Liver (tissue), 10 donors: ENCODE data around the gene RPL36AL. TPM values are rescaled to one million over a fixed set of nuclear protein-coding genes. Genes with fewer than 3 reads are reported as not detected.

Source experiments
- DNase-seq: peaks from one replicate; pipeline ENCODE4 v3.0.0-alpha.2; 2017; ENCODE audit warnings: low spot score
- H3K27ac ChIP-seq, 2 donors: one replicate each; pipeline ENCODE4 v1.7.0; 2013; ENCODE audit warnings: inconsistent platforms in 2 of 2, low read length in 2 of 2, control low read depth in 1 of 2, low read depth in 1 of 2, mild to moderate bottlenecking in 1 of 2
- H3K27me3 ChIP-seq, 4 donors: one replicate each; pipeline versions ENCODE4 v1.6.1 to v1.7.0; 2013; ENCODE audit warnings: low read length in 3 of 4, inconsistent platforms in 1 of 4, mild to moderate bottlenecking in 1 of 4, moderate library complexity in 1 of 4; ENCODE audit not compliant: control insufficient read depth in 4 of 4, insufficient read depth in 4 of 4
- H3K36me3 ChIP-seq, 4 donors: one replicate each; pipeline versions ENCODE4 v1.6.1 to v1.7.0; 2013; ENCODE audit warnings: low read length in 3 of 4, mild to moderate bottlenecking in 3 of 4, low read depth in 1 of 4, moderate library complexity in 1 of 4; ENCODE audit not compliant: control insufficient read depth in 4 of 4, insufficient read depth in 3 of 4
- H3K4me1 ChIP-seq, 4 donors: one replicate each; pipeline versions ENCODE4 v1.6.1 to v1.7.0; 2013; ENCODE audit warnings: low read length in 3 of 4, mild to moderate bottlenecking in 3 of 4, moderate library complexity in 1 of 4; ENCODE audit not compliant: control insufficient read depth in 4 of 4, insufficient read depth in 4 of 4
- H3K4me3 ChIP-seq, 3 donors: one replicate each; pipeline versions ENCODE4 v1.6.1 to v1.7.0; 2013; ENCODE audit warnings: low read length in 3 of 3, control low read depth in 1 of 3, low read depth in 1 of 3, mild to moderate bottlenecking in 1 of 3
- H3K9ac ChIP-seq, 2 donors: one replicate each; pipeline ENCODE4 v1.7.0; 2013; ENCODE audit warnings: low read length in 2 of 2, mild to moderate bottlenecking in 2 of 2, moderate library complexity in 2 of 2, control low read depth in 1 of 2, low read depth in 1 of 2
- H3K9me3 ChIP-seq, 4 donors: one replicate each; pipeline versions ENCODE4 v1.6.1 to v1.7.0; 2013; ENCODE audit warnings: low read length in 3 of 4; ENCODE audit not compliant: control insufficient read depth in 4 of 4
- GABPA ChIP-seq, 2 donors: IDR thresholded peaks in 1 of 2; conservative IDR thresholded peaks in 1 of 2; 2 replicates each; pipeline ENCODE4 v1.6.1; 2016; ENCODE audit warnings: antibody characterized with exemption in 2 of 2, mild to moderate bottlenecking in 1 of 2, moderate library complexity in 1 of 2
- YY1 ChIP-seq: IDR thresholded peaks from 2 replicates; pipeline ENCODE4 v1.6.1; 2016; ENCODE audit warnings: antibody characterized with exemption, mild to moderate bottlenecking
- WGBS: extraction: QIAGEN DNeasy Blood & Tissue Kit; methylation state at CpG from one replicate; pipeline ENCODE4 v1.1.7; 2013; 5-methylcytosine and 5-hydroxymethylcytosine counted together
- polyA plus RNA-seq, 2 donors: library from polyadenylated mRNA; stranded (reverse) in 1 of 2; unstranded in 1 of 2; fragments of 200-250 nt in 1 of 2; fragments of >200 nt in 1 of 2; fragmentation: Nextera tagmentation in 1 of 2; extraction: Ambion mirVana in 1 of 2; gene quantifications; one replicate each; pipeline versions ENCODE4 v1.2.1 to v1.2.3, GENCODE V29; 2013 to 2015
- small RNA-seq: library from RNA; depleted of rRNA; stranded (forward); fragments of <200 nt; gene quantifications from one replicate; pipeline ENCODE3, GENCODE V24; 2014
- total RNA-seq, 2 donors: library from RNA; depleted of rRNA; stranded (reverse); fragments of >200 nt; gene quantifications; one replicate each; pipeline ENCODE4 v1.2.3, GENCODE V29; 2014
- TF ChIP-seq, protein P1 (sequence below): IDR thresholded peaks from 2 replicates; pipeline ENCODE4 v1.6.1; 2016; ENCODE audit warnings: antibody characterized with exemption
- TF ChIP-seq, protein P2 (sequence below): IDR thresholded peaks from 2 replicates; pipeline ENCODE4 v1.6.1; 2016; ENCODE audit warnings: antibody characterized with exemption
- donor health status: healthy.
- donor health status: healthy.
- donor health status: healthy.
- donor health status: healthy.
- donor health status: healthy.

RPL36AL gene
- total and polyA plus RNA-seq, 4 donors = 110 to 268 (median 148) TPM

DNA sequence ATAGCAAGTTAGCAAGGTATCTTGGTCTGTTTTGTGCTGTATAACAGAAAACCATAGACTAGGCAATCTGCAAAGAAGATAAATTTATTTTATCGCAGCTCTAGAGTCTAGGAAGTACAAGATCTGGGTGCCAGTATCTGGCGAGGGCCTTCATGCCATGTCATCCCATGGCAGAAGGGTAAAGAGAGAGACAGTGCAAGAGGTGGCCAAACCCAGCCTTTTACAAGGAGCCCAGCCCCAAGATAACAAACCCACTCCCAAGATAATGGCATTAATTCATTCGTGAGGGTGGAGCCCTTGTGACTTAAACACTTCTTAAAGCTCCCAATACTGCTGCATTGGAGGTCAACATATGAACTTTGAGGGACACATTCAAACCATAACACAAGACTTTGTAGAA is 51.1 kb downstream of the RPL36AL start:
- TF ChIP-seq GABPA (IDR thresholded peaks at IDR 0.05 in 1 of 2, conservative IDR thresholded peaks at IDR 0.05 in 1 of 2) (no peak), YY1 (no peak)
- TF ChIP-seq, protein P1, sequence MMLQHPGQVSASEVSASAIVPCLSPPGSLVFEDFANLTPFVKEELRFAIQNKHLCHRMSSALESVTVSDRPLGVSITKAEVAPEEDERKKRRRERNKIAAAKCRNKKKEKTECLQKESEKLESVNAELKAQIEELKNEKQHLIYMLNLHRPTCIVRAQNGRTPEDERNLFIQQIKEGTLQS = no peak
- TF ChIP-seq, protein P2, sequence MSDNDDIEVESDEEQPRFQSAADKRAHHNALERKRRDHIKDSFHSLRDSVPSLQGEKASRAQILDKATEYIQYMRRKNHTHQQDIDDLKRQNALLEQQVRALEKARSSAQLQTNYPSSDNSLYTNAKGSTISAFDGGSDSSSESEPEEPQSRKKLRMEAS = no peak
- H3K27me3 ChIP-seq = no peaks in the 10 kb centered on the region
- H3K27ac ChIP-seq = no peak overlapping the region
- H3K36me3 ChIP-seq = no peaks in the 10 kb centered on the region
- no peak for DNase-seq
- no peaks in the 10 kb centered on the region for H3K4me1 ChIP-seq
- no peak overlapping the region for H3K9ac ChIP-seq
- WGBS = 88% methylated on average over 3 of the region's 3 CpGs
- no peak overlapping the region for H3K4me3 ChIP-seq
- no peaks in the 10 kb centered on the region for H3K9me3 ChIP-seq

Small RNAs within 50 kb of the gene (small RNA-seq; reads per million reads assigned to genes)
- gene AL139099.3 (not detected), gene AL139099.4 (not detected), gene RF00019 (not detected)

Other genes with a start within 250 kb of the RPL36AL start
- gene RPS29, start 34.2 kb downstream of the RPL36AL start, total RNA-seq = 1,000 to 10,000 TPM in 1 of 2 donors, 100 to 1,000 TPM in 1; 606 to 1,739 TPM
- gene RPS29, start 34.2 kb downstream of the RPL36AL start, polyA plus RNA-seq = 1,000 to 10,000 TPM in 1 of 2 donors, 100 to 1,000 TPM in 1; 584 to 1,071 TPM
- gene LRR1, start 21.7 kb downstream of the RPL36AL start, total RNA-seq = 10 to 100 TPM in 1 of 2 donors, 1 to 10 TPM in 1; 3.8 to 23.2 TPM
- 1 to 10 TPM; 3.7 to 4.4 TPM for gene LRR1, start 21.7 kb downstream of the RPL36AL start, polyA plus RNA-seq
- 10 to 100 TPM; 31.5 to 44.0 TPM for gene MGAT2, start 173 bp upstream of the RPL36AL start, total RNA-seq
- gene MGAT2, start 173 bp upstream of the RPL36AL start, polyA plus RNA-seq = 10 to 100 TPM; 10.5 to 26.0 TPM
- gene DNAAF2, start 14.6 kb upstream of the RPL36AL start, total RNA-seq = 1 to 10 TPM; 4.6 to 8.2 TPM
- gene DNAAF2, start 14.6 kb upstream of the RPL36AL start, polyA plus RNA-seq = 1 to 10 TPM; 4.2 to 6.1 TPM
- 10 to 100 TPM in 1 of 2 donors, 1 to 10 TPM in 1; 1.7 to 16.5 TPM for gene POLE2, start 67.6 kb upstream of the RPL36AL start, total RNA-seq
- gene POLE2, start 67.6 kb upstream of the RPL36AL start, polyA plus RNA-seq = 1 to 10 TPM; 1.3 to 1.7 TPM
- gene KLHDC1, start 72.5 kb upstream of the RPL36AL start, total RNA-seq = 1 to 10 TPM; 1.9 to 4.1 TPM
- 1 to 10 TPM in 1 of 2 donors, under 1 TPM in 1; 0.36 to 3.2 TPM for gene KLHDC1, start 72.5 kb upstream of the RPL36AL start, polyA plus RNA-seq
- gene KLHDC2, start 147.5 kb upstream of the RPL36AL start, total RNA-seq = 10 to 100 TPM; 88.9 to 89.0 TPM
- 10 to 100 TPM; 41.1 to 99.0 TPM for gene KLHDC2, start 147.5 kb upstream of the RPL36AL start, polyA plus RNA-seq
- 10 to 100 TPM; 31.5 to 37.2 TPM for gene NEMF, start 232.2 kb upstream of the RPL36AL start, total RNA-seq
- 10 to 100 TPM in 1 of 2 donors, 1 to 10 TPM in 1; 7.9 to 30.8 TPM for gene NEMF, start 232.2 kb upstream of the RPL36AL start, polyA plus RNA-seq